HG03520 (cell line): Measurements from ENCODE around the gene SV2C.
A peak's percentile ranks its signal among the peaks of the same experiment; 100 is the strongest.
"Not testable (repeated sequence)": the region's sequence is repeated elsewhere in the genome, so short reads cannot be mapped to it uniquely, and the experiment has no call there.

Experiments
- ATAC-seq: cut with Tn5 transposase; IDR thresholded peaks from one replicate; pipeline ENCODE4 v1.9.1; 2021; ENCODE audit warnings: mild to moderate bottlenecking, moderate library complexity; ENCODE audit not compliant: unreplicated experiment

SV2C gene

DNA sequence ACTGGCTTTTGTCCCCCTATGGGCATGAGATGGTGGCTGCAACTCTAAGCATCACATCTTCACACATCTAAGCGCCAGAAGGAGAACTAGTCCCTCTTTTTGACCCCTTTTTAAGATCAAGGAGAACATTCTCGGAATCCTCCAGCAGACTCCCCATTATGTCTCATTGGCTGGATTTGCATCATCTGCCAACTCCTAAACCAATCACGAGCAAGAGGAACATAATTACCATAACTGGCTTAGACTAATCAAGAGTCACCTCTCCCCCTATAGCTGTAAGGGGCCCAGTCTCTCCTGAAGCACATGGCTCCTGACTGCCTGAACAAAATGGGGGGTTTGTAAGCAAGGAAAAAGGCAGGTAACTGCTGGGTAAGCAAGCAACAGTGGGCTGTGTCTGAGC lies 251.4 kb downstream of the SV2C start:
- no peak for ATAC-seq

DNA sequence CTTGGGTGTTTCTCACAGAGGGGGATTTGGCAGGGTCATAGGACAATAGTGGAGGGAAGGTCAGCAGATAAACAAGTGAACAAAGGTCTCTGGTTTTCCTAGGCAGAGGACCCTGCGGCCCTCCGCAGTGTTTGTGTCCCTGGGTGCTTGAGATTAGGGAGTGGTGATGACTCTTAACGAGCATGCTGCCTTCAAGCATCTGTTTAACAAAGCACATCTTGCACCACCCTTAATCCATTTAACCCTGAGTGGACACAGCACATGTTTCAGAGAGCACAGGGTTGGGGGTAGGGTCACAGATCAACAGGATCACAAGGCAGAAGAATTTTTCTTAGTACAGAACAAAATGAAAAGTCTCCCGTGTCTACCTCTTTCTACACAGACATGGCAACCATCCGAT lies 252.3 kb downstream of the SV2C start:
- ATAC-seq, result not testable (repeated sequence)

DNA sequence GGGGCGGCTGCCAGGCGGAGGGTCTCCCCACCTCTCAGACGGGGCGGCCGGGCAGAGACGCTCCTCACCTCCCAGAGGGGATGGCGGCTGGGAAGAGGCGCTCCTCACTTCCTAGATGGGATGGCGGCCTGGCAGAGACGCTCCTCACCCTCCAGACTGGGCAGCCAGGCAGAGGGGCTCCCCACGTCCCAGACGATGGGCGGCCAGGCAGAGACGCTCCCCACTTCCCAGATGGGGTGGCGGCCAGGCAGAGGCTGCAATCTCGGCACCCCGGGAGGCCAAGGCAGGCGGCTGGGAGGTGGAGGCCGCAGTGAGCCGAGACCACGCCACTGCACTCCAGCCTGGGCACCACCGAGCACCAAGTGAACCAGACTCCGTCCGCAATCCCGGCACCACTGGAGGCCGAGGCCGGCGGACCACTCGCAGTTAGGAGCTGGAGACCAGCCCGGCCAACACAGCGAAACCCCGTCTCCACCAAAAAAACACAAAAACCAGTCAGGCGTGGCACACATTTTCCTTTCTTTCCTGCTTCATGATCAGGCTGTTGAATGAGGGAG lies 253.1 kb downstream of the SV2C start:
- not testable (repeated sequence) for ATAC-seq

GRCh38 chr5:76337953-76338451 lies 254.8 kb downstream of the SV2C start:
- no peak for ATAC-seq

DNA sequence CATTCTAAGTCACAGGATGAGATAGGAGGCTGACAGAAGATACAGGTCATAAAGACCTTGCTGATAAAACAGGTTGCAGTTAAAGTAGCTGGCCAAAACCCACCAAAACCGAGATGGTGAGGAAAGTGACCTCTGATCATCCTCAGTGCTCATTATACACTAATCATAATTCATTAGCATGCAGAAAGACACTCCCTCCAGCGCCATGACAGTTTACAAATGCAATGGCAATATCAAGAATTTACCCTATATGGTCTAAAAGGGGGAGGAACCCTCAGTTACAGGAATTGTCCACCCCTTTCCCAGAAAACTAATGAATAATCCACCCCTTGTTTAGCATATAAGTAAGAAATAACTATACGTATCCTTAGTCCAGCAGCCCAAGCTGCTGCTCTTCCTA lies 256.7 kb downstream of the SV2C start:
- no peak for ATAC-seq

DNA sequence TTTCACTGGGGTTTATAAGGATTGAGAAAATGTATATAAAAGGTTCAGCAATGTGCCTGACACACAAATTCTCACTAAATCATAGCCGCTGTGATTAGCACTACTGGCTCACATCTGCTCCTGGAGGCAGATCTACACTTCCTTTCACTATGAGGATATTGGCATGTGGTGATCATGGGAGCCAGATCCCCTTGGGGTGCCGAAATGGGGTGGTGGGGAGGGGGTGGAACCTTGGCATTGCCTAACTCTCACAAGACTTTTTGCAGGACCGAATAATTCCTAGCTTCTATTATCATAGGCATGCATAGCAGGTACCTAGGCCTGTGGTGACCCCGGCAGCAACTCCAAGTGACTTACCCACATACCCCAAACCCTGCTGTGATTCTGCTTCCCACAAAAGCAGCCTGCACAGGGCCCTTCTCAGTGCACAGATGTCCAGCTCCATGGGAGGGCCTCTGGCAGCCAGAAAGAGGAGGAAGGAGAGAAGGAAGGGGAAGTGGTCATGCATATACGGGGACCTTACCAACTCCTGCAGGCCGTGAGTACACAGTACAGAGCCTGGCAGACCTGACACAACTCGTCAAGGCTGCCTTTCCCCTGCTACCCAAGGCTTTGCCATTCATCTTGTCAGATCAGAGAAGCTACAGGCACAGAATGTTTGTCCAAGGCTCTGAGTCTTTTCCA lies 258.6 kb downstream of the SV2C start:
- no peak for ATAC-seq

- ATAC-seq, result no peak
Measured at GRCh38 chr5:76342474-76342873, 259.3 kb downstream of the SV2C start.

GRCh38 chr5:76345582-76345981 lies 262.4 kb downstream of the SV2C start:
- no peak for ATAC-seq

DNA sequence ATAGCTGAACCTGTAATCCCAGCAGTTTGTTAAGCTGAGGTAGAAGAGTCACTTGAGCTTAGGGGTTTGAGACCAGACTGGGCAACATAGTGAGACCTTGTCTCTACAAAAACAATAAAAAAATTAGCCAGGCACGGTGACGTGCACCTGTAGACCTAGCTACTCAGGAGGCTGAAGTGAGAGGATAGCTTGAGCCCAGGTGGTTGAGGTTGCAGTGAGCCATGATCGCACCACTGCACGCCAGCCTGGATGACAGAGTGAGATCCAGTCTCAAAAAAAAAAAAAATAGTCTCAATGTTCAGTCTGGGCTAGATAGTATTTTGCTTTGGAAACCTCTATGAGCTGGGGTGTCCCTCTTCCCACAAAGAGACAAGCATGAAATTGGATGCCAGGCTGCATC lies 268.0 kb downstream of the SV2C start:
- no peak for ATAC-seq

- ATAC-seq, result peak; percentile 100
Measured at GRCh38 chr5:76351577-76351976, 268.4 kb downstream of the SV2C start.

DNA sequence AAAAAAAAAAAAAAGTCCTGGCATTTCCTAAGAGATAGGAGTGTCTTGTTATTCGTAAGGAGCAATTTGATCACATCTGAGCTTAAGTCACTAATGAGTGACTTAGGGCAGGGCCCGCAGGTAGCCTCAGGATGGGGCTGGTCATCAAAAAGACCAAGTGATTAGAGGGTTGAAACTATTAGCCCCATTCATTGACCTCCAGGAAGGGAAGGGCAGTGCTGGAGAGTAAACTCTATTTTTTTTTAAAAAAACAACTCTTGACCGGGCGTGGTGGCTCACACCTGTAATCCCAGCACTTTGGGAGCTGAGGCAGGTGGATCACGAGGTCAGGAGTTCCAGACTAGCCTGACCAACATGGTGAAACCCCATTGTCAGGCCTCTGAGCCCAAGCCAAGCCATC lies 273.7 kb downstream of the SV2C start:
- no peak for ATAC-seq

DNA sequence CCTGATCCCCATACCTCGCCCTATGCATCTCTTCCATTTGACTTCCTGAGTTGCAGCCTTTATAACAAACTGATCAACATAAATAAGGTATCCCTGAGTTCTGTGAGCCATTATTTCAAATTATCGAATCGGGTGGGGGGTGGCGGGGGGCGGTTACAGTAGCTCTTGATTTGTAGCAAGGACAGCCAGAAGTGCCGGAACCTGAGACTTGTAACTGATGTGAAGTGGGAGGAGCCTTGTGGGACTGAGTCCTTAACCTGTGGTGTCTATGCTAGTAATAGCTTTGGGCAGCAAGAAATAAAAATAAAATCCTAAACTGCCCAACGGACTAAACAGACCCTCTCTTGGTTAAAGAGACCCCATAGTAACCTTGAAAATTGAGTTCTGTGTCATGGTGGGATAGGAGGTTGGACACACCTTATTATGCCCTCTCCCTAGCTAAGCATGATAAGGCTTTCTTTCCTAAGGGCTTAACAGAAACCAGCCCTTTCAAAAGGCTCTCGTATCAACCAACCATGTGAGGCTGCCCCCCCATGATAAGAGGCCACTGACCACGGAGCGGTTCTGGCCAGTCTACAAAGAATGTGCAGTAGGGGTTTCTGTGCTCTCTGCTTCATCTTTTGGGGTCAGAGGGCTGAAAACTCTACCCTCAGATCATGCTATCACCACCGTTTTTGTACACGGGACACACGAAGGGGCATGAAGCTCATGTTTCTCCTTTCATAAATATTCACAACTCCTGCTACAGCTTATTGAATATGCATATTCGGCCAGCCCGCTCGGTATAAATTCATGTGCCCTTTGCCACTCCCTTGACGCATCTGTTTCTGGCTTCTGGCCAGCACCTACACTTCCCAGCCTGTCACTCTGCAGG lies 280.4 kb downstream of the SV2C start:
- no peak for ATAC-seq

GRCh38 chr5:76364226-76364589 lies 281.0 kb downstream of the SV2C start:
- ATAC-seq, result no peak

GRCh38 chr5:76365561-76365960 lies 282.4 kb downstream of the SV2C start:
- ATAC-seq, result no peak

DNA sequence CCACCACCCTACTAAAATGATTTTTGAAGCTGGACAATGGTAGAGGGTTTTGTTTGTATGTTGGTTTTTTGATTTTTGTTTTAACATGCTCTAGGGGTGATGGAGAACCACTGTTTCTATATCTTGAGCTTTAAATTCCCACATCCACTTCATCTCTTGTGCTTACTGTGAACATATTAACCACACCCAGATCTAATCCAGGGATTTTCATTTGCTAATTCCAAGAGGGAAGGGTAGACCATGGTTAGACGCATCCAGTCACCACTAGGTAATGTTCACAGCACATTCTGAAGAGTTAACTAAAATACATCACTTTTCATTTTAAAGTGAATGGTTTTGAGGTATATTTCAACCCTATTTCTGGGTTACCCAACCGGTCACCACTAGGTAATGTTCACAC lies 283.4 kb downstream of the SV2C start:
- ATAC-seq, result no peak

DNA sequence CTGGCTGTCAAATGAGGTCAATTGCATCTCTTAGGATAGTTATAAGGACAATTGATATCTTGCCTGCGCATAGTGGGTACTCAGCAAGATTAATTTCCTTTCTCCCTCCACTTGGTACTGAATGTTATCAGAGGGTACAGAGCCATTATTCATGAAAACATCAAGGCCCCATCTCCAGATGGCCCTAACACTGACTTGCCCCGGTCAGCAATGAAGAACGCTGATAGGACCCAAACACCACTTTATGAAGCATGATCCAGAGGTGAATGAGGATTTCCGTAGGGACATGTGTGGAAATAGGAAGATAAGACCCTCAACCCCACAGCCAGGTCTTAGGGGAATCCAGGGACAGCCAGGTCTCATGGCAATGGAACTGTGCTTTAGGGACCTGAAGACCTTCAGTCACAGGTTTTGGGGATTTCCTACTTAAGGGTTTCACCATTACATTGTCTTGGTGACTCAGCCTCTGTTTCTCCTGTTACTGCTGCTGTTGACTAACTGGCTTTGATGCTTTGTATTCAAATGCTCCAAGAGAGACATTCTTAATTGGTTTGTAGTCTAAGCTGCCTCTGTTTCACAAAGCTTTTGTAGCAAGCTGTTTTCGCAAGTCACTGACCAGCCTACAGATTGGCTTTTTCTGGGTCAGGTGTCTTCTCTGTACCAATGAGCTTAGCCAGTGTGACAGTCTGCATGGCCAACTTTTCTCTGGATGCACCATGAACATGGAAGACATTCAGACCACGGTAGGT lies 284.6 kb downstream of the SV2C start:
- ATAC-seq, result no peak

DNA sequence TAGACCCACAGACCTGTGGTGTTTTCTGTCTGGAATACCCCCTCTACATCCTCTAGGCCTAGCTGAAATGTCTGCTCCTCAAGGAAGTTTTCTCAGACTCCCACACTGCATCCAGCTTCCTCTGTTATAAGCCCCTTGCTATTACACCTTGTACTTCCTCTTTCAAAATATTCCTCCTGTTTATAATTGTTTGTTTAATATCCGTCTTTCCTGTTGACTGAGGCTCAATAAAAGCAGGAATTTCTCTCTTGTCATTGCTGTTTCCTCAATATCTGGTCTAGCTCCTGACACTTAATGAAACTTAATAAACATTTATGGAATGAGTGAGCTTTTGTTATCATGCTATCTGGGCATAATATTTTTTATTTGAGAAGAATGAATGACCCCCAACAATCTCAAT lies 285.8 kb downstream of the SV2C start:
- no peak for ATAC-seq

GRCh38 chr5:76369668-76370067 lies 286.5 kb downstream of the SV2C start:
- not testable (repeated sequence) for ATAC-seq

- ATAC-seq, result no peak
Measured at GRCh38 chr5:76371960-76372322, 288.8 kb downstream of the SV2C start.

- ATAC-seq, result no peak
Measured at GRCh38 chr5:76372323-76373054, 289.3 kb downstream of the SV2C start.
